Glomerular visceral epithelial cell (primary cell): ENCODE data around the gene ABCC1.
A peak's percentile ranks its signal among the peaks of the same experiment; 100 is the strongest.
"Not testable (repeated sequence)": the region's sequence is repeated elsewhere in the genome, so short reads cannot be mapped to it uniquely, and the experiment has no call there.

Experiments used
- DNase-seq: peaks from one replicate; pipeline ENCODE4 v3.0.0-alpha.2; 2016; ENCODE audit errors: extremely low spot score

ABCC1 gene

GRCh38 chr16:16158082-16158658 lies 208.8 kb downstream of the ABCC1 start:
- DNase-seq = no peak

GRCh38 chr16:16158741-16159374 lies 209.4 kb downstream of the ABCC1 start:
- DNase-seq = no peak

DNA sequence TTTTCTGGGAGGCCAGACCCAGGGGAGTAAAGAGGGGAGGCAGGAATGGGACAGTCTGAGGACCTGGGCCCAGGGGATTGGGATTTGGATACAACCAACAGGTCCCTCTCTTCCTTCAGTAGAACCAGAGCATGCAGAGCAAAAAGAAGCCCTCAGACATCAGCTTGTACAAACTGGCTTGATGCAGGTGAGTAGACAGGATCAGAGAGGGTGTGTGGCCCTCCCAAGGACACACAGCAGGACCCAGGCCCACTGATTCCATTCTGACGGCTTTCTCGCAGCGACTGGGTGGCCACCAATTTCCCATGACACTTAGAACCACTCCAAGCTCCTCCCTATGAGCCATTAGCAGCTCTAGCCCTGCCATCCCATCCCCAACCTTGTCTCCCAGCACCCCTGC lies 210.2 kb downstream of the ABCC1 start:
- no peak for DNase-seq

GRCh38 chr16:16161319-16161718 lies 211.9 kb downstream of the ABCC1 start:
- DNase-seq = no peak

- not testable (repeated sequence) for DNase-seq
Measured at GRCh38 chr16:16161840-16162239, 212.4 kb downstream of the ABCC1 start.

DNA sequence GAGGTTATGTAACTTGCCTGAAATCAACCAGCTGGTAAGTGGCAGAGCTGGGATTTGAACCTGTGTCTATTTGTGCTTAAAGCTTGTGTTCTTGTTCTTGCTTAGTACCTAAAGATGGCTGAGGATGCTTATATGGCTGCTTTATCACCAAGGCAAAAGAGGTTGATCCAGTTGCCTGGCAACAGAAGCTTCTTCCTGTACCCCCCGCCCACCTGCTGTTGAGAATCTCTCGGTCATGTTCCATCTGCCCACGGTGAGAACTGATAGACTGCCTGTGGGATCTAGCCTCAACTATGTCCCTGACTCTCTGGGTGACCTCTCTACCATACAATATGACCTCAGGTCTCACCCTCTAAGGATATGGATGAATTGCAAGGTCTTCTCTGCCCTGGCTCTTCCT lies 213.2 kb downstream of the ABCC1 start:
- no peak for DNase-seq

- DNase-seq = no peak
Measured at GRCh38 chr16:16163109-16163508, 213.7 kb downstream of the ABCC1 start.

- no peak for DNase-seq
Measured at GRCh38 chr16:16163571-16163970, 214.2 kb downstream of the ABCC1 start.

DNA sequence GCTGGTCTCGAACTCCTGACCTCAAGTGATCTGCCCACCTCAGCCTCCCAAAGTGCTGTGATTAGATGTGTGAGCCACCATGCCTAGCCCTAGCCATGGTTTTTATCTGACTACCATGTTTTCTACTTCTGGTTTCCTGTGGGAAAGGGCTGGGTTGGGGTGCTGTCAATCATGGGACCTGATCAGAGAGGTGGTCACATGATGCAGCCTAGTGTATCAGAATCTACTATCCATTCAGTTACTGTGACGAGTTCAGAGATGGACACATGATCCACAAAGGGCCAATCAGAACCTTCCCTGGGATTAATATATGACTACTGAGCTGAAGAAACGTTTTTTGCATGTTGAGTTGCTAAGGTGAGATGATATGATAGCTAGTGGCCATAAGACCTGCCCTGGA lies 214.8 kb downstream of the ABCC1 start:
- no peak for DNase-seq

GRCh38 chr16:16166085-16166484 lies 216.7 kb downstream of the ABCC1 start:
- DNase-seq = no peak

GRCh38 chr16:16166949-16167348 lies 217.5 kb downstream of the ABCC1 start:
- no peak for DNase-seq

DNA sequence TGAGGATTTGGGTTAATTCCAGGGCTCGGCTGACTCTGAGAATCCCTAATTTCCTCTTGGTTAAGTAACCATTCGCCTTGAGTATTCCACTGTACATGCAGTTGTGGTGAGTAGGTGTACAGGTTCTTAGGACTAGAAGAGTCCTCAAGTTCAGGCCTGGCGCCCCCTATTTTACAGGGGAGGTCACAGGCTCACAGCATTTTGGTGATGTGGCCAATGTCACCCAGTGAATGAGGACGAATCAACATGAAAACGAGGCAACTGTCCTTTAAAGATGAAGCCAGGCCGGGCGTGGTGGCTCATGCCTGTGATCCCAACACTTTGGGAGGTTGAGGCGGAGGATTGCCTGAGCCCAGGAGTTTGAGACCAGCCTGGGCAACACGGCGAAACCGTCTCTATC lies 218.5 kb downstream of the ABCC1 start:
- DNase-seq = no peak

DNA sequence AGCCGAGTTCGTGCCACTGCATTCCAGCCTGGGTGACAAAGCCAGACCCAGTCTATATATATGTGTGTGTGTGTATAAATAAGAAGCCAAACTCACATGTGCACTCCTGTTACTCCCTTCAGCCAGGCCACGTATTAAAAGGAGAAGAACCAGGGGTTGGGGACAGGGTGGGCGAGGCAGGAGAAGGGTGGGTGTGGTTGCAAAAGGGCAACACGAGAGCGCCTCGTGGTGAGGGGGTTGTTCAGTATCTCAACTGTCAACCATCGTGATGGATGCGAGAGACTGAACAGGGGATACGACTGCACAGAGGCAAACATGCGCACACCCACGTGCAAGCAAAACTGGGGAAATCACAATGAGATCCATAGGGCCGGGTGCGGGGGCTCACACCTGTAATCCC lies 219.0 kb downstream of the ABCC1 start:
- no peak for DNase-seq

GRCh38 chr16:16169615-16170014 lies 220.2 kb downstream of the ABCC1 start:
- no peak for DNase-seq

DNA sequence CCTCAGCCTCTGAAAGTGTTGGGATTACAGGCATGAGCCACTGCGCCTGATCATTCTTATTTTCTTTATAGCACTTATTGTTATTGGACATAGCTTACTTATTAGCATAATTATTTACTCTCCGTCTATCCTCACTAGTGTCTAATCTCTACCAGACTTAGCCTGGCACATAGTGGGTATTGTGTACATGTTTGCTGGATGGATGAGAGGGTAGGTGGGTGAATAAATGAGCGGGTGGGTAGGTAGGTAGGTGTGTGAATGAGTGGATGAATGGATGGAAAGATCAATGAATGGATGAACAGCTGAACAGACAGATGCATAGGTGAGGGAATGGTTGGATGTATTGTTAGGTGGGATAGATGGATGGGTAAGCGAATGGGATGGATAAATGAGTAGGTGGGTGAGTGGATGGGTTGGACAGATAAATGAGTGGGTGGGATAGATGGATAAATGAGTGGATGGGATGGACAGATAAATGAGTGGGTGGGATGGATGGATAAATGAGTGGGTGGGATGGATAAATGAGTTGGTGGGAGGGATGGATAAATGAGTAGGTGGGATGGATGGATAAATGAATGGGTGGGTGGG lies 222.0 kb downstream of the ABCC1 start:
- no peak for DNase-seq

DNA sequence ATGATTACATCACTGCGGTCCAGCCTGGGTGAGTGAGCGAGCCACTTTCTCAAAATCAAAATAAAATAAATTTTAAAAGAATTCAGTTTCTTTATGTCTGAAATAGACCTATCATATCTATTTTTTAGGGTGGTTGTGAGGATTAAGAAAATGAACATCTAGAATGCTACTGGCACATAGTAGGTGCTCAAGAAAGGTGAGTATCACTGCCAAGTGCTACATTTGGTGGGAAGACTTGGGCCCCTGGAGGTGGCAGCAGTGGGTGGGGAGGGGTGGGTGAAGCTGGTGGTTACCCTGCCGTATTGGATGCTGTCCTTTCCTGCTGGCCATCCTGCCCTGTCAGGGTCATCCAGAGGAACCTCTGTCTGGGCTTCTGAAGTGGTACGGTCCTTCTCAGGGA lies 223.6 kb downstream of the ABCC1 start:
- no peak for DNase-seq

GRCh38 chr16:16175296-16175695 lies 225.9 kb downstream of the ABCC1 start:
- DNase-seq = no peak

- DNase-seq = no peak
Measured at GRCh38 chr16:16176328-16176727, 226.9 kb downstream of the ABCC1 start.

DNA sequence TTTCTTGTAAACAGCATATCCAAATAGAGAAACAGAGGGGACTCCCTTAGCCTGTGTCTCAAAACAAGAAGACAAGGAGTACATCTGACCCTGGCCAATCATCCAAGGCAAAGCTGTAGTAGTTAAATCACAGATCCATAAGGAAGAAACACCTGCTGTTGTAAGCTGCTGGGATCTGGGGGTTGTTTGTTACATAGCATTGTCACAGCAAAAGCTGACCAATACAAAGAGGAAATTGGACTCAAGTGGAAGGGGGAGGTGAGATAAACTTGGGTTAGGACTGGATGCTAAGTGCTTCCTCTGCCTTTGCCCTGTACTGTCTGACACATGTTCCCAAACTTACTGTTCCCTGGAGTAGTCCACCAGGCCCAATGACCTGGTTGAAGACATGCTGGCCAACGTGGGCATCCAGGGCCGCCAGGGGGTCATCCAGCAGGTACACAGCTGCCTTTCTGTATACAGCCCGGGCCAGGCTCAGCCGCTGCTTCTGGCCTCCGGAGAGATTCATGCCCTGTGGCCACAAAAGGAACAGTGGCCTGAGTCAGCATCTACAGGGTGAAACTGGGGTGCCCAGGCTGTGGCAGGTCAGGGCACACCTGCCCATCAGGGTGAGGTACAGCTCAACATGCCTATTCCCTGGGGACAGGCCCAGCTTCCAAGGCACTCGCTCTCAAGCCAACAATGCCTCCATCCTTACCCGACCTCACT lies 229.2 kb downstream of the ABCC1 start:
- DNase-seq = no peak

DNA sequence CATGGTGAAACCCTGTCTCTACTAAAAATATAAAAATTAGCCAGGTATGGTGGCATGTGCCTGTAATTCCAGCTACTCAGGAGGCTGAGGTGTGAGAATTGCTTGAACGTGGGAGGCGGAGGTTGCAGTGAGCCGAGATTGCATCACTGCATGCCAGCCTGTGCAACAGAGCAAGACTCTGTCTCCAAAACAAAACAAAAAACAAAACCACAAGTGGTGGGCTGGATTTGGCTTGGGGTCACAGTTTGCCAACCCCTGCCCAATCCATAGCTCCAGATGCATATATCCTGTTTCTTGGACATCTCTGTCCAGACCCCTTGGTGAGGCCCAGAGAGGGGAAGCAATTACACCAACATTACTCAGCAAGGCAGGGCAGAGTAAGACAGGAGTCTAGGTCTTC lies 232.3 kb downstream of the ABCC1 start:
- DNase-seq = peak; percentile 36

DNA sequence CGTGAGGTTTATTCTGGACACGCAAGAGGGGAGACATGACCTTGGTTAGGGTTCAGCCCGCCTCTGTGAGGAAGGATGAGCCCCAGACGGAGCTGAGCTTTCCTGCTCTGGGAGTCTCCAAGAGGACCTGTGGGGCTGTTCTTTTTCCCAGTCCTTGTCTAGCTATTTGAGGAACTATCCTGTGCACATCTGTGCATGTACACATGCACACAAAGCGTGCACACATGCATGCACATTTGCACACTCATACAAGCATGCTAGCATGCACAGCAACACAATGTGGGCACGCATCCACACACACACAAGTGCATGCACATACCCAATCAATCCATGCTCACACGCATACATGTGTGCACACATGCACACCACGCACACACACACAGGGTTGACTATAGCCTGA lies 233.5 kb downstream of the ABCC1 start:
- no peak for DNase-seq

GRCh38 chr16:16183562-16183961 lies 234.1 kb downstream of the ABCC1 start:
- no peak for DNase-seq

DNA sequence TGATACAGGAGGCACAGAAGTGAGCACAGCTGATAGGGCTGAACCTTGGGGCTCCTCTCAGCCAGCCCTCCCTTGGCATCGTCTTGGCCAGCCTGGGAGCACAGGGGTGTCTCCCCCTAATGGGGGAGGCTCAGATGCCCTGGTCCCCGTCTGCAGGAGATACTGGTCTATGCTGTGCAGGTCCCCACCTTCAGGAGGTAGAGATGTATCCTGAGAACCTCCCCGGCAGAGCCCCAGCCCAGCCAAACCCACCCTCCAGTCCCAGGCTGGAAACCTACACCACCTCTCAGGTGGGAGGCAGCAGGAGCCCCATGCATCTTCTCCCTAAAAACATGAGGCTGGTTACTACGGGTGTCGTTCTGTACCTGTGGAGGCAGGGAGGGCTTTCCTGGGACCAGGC lies 235.2 kb downstream of the ABCC1 start:
- DNase-seq = no peak
